ENCODE data around the gene RPL13.

GRCh38 chr16:89571636-89572035 lies 11.2 kb downstream of the RPL13 start:
- TF ChIP-seq CTCF (IDR thresholded peaks at IDR 0.05; ENCODE audit: low read length) (no peak), EZH2phosphoT487 (IDR thresholded peaks at IDR 0.05; ENCODE audit: low read length) (no peak)

All from MM.1S (cell line).